Coronary artery (tissue), 2 donors: ENCODE data around the gene KDM3A.

Source experiments
- DNase-seq: peaks from one replicate; pipeline ENCODE4 v3.0.0-alpha.2; 2017; ENCODE audit warnings: low spot score
- H3K27ac ChIP-seq, 2 donors: fragments of 200-600 bp; sonication (generic); one replicate each; pipeline ENCODE4 v1.5.1; 2016 to 2019
- H3K4me3 ChIP-seq: fragments of 200-600 bp; sonication (generic); 2 replicates; pipeline ENCODE4 v1.5.1; 2016; ENCODE audit warnings: mild to moderate bottlenecking, moderate library complexity
- CTCF ChIP-seq: fragments of 200-600 bp; sonication (generic); IDR thresholded peaks from one replicate; pipeline ENCODE4 v1.5.1; 2019; ENCODE audit warnings: antibody characterized with exemption

KDM3A gene

GRCh38 chr2:86440631-86441391 is at the start of gene KDM3A:
KDM3A (plus strand) TSS chr2:86441371; CDS start chr2:86442048, 677 bp downstream.
- no peak for TF ChIP-seq CTCF
- Histone ChIP-seq H3K27ac (peak within 1 kb of the TSS; percentile 82 to 99), H3K4me3 (peak within 1 kb of the TSS; percentile 92)
- DNase-seq = peak; percentile 100

GRCh38 chr2:86392873-86393518 is 48.2 kb upstream of the KDM3A start:
- no peak for TF ChIP-seq CTCF
- DNase-seq = no peak
- H3K27ac ChIP-seq = no peak overlapping the region
- H3K4me3 ChIP-seq = no peak overlapping the region

GRCh38 chr2:86393521-86394491 is 47.4 kb upstream of the KDM3A start:
- Histone ChIP-seq H3K4me3 (no peak overlapping the region), H3K27ac (no peak overlapping the region)
- TF ChIP-seq CTCF = no peak
- no peak for DNase-seq

GRCh38 chr2:86396291-86396785 is 44.8 kb upstream of the KDM3A start:
- DNase-seq = no peak
- no peak overlapping the region for H3K27ac ChIP-seq

GRCh38 chr2:86397986-86398385 is 43.2 kb upstream of the KDM3A start:
- no peak for DNase-seq
- no peak for TF ChIP-seq CTCF
- Histone ChIP-seq H3K27ac (no peak overlapping the region), H3K4me3 (no peak overlapping the region)

More at GRCh38 chr2:86396291-86396785, 44.8 kb upstream of the KDM3A start:
- no peak for TF ChIP-seq CTCF
- no peak overlapping the region for H3K4me3 ChIP-seq

GRCh38 chr2:86398500-86399474 is 42.4 kb upstream of the KDM3A start:
- TF ChIP-seq CTCF = no peak
- H3K4me3 ChIP-seq = no peak overlapping the region
- no peak overlapping the region for H3K27ac ChIP-seq
- no peak for DNase-seq
